ENCODE measurements around the gene RNF123. TPM values are rescaled to one million over a fixed set of nuclear protein-coding genes. Genes with fewer than 3 reads are reported as not detected.
"Not testable (repeated sequence)": the region's sequence is repeated elsewhere in the genome, so short reads cannot be mapped to it uniquely, and the experiment has no call there.

The RNF123 gene
- total RNA-seq, 2 experiments from 2014 or later: 30.5 to 32.2 TPM

GRCh38 chr3:49673121-49673714 is 16.1 kb upstream of the RNF123 start:
- ChIA-PET CTCF (interaction anchor here (0.7 to 5.3 kb wide), 7 partner anchors 28 to 841 kb away, joined by 3 to 139 read pairs (median 3); partner anchors contain the start of genes AMIGO3 and BSN), POLR2A (interaction anchor here (0.5 to 2.6 kb wide), 3 partner anchors 133 to 337 kb away, joined by 3 to 21 read pairs (median 3); partner anchors contain the start of gene MON1A)

- POLR2A ChIA-PET: interaction anchor here (2.6 kb wide), 1 partner anchor 134 kb away, joined by 21 read pairs; no protein-coding TSS in a partner anchor
Measured at GRCh38 chr3:49673715-49674496, 15.5 kb upstream of the RNF123 start, which contains the start of gene APEH. Gene APEH, plus strand, starts transcription at chr3:49674351. Its CDS starts 51 bp downstream, at chr3:49674402.

GRCh38 chr3:49674497-49674983 is 14.8 kb upstream of the RNF123 start:
- ChIA-PET CTCF (no interaction called here), POLR2A (no interaction called here)

More at GRCh38 chr3:49673715-49674496, 15.5 kb upstream of the RNF123 start, which contains the start of gene APEH:
- CTCF ChIA-PET: interaction anchor here (1.3 to 5.3 kb wide), 3 partner anchors 27 to 134 kb away, joined by 3 to 139 read pairs (median 15); partner anchors contain the start of gene BSN

GRCh38 chr3:49675912-49676311 is 13.4 kb upstream of the RNF123 start:
- ChIA-PET POLR2A (no interaction called here), CTCF (interaction anchor here (0.6 to 2.6 kb wide), 2 partner anchors 136 to 176 kb away, joined by 3 to 11 read pairs; no protein-coding TSS in a partner anchor)

GRCh38 chr3:49680493-49681231 is 8.7 kb upstream of the RNF123 start:
- ChIA-PET POLR2A (no interaction called here), CTCF (interaction anchor here (1.9 kb wide), 1 partner anchor 9 kb away, joined by 8 read pairs; no protein-coding TSS in a partner anchor)

- POLR2A ChIA-PET: no interaction called here
- CTCF ChIA-PET: interaction anchor here (1.9 kb wide), 1 partner anchor 9 kb away, joined by 8 read pairs; no protein-coding TSS in a partner anchor
Measured at GRCh38 chr3:49681232-49681522, 8.2 kb upstream of the RNF123 start.

GRCh38 chr3:49681543-49681942 is 7.8 kb upstream of the RNF123 start:
- CTCF ChIA-PET: interaction anchor here (1.9 kb wide), 1 partner anchor 10 kb away, joined by 8 read pairs; no protein-coding TSS in a partner anchor
- POLR2A ChIA-PET: no interaction called here

GRCh38 chr3:49683162-49683561 is 6.2 kb upstream of the RNF123 start:
- CTCF ChIA-PET: no interaction called here
- POLR2A ChIA-PET: no interaction called here

- POLR2A ChIA-PET, CTCF ChIA-PET: not testable (repeated sequence)
Measured at GRCh38 chr3:49684453-49684852, 4.9 kb upstream of the RNF123 start.

GRCh38 chr3:49685103-49685502 is 4.3 kb upstream of the RNF123 start:
- POLR2A ChIA-PET, CTCF ChIA-PET: not testable (repeated sequence)

GRCh38 chr3:49685846-49686245 is 3.5 kb upstream of the RNF123 start:
- POLR2A ChIA-PET: not testable (repeated sequence)

GRCh38 chr3:49686346-49686745 is 3.0 kb upstream of the RNF123 start:
- POLR2A ChIA-PET, CTCF ChIA-PET: not testable (repeated sequence)

More at GRCh38 chr3:49685846-49686245, 3.5 kb upstream of the RNF123 start:
- CTCF ChIA-PET: not testable (repeated sequence)

- CTCF ChIA-PET, POLR2A ChIA-PET: not testable (repeated sequence)
Measured at GRCh38 chr3:49686769-49687423, 2.5 kb upstream of the RNF123 start.

- CTCF ChIA-PET, POLR2A ChIA-PET: not testable (repeated sequence)
Measured at GRCh38 chr3:49687424-49687795, 1.9 kb upstream of the RNF123 start.

- POLR2A ChIA-PET: not testable (repeated sequence)
- CTCF ChIA-PET: interaction anchor here (1.3 kb wide), 1 partner anchor 149 kb away, joined by 6 read pairs; no protein-coding TSS in a partner anchor
Measured at GRCh38 chr3:49688338-49689045, 865 bp upstream of the RNF123 start.

- POLR2A ChIA-PET: interaction anchor here (0.5 kb wide), 1 partner anchor 258 kb away, joined by 5 read pairs; no protein-coding TSS in a partner anchor
- CTCF ChIA-PET: interaction anchor here (1.3 kb wide), 1 partner anchor 150 kb away, joined by 6 read pairs; no protein-coding TSS in a partner anchor
Measured at GRCh38 chr3:49689908-49690624, 709 bp downstream of the RNF123 start.

- POLR2A ChIA-PET, CTCF ChIA-PET: not testable (repeated sequence)
Measured at GRCh38 chr3:49690856-49691255, 1.5 kb downstream of the RNF123 start.

- POLR2A ChIA-PET, CTCF ChIA-PET: not testable (repeated sequence)
Measured at GRCh38 chr3:49691481-49691880, 2.1 kb downstream of the RNF123 start.
